Hematopoietic multipotent progenitor cell treated with erythropoietin and hydrocortisone succinate and interleukin-3 and kit ligand, for 6 days (in vitro differentiated cells): ENCODE results near the gene RBPMS2.

Experiments
- DNase-seq: peaks from one replicate; pipeline ENCODE4 v3.0.0-alpha.2; 2015

Gene RBPMS2

DNA sequence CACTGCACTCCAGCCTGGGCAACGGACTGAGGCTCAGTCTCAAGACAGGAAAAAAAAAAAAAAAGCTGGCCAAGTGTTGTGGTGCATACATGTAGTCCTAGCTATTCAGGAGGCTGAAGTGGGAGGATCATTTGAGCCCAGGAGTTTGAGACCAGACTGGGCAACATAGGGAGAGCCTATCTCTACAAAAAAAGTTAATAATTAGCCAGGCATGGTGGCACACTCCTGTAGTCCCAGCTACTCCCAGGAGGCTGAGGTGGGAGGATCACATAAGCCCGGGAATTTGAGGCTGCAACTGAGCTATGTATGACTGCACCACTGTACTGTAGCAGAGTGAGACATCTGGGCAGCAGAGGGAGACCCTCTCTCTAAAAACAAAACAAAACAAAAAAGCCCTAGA, 58.9 kb downstream of the RBPMS2 start:
- DNase-seq, result no peak

- no peak for DNase-seq
Measured at GRCh38 chr15:64713592-64713991, 61.8 kb downstream of the RBPMS2 start.

GRCh38 chr15:64712353-64712752, 63.0 kb downstream of the RBPMS2 start:
- DNase-seq, result no peak

GRCh38 chr15:64710676-64711428, 64.5 kb downstream of the RBPMS2 start:
- no peak for DNase-seq

GRCh38 chr15:64706011-64706911, 69.1 kb downstream of the RBPMS2 start:
- no peak for DNase-seq

GRCh38 chr15:64705006-64705405, 70.4 kb downstream of the RBPMS2 start:
- DNase-seq, result no peak

- no peak for DNase-seq
Measured at GRCh38 chr15:64703632-64703959, 71.8 kb downstream of the RBPMS2 start.

DNA sequence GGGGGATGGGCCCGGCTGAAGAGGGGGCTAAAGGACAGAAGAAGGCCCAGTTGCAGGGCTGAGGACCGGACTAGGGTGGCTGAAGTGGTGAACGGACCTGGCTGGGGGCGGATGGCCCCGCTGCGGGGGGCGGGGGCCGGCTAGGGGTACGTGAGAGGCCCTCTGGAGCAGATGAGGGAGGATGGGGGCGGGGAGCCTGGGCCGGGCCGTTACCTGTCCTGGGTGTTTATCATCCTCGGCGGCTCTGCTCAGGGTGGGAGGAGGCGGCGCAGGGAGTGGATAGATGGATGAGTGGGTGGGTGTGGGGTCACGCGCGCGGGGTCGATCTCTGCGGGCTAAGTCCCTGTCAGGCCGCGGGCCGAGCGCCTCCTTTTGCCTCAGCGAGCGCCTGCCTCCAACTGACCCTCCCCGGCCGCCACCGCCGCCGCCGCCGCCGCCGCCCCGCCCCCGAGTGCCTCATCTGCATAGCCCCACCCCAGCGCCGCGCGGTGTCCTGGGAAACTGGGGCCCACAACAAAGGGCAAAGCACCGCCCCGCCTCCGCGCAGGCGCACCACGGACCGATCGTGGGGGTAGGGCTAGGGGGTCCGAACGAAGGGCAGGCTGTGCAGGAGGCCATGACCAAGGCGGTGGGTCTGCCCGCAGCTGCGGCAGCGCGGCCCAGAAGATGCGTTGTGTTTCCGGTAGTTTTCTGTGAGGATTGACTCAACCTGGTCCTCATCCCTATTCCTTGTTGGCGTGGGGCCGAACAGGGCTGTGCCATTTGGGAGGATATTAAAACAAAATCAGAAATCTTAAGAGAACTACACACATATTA, 72.4 kb downstream of the RBPMS2 start:
- peak; percentile 95 for DNase-seq

- DNase-seq, result no peak
Measured at GRCh38 chr15:64701482-64702184, 73.8 kb downstream of the RBPMS2 start.

DNA sequence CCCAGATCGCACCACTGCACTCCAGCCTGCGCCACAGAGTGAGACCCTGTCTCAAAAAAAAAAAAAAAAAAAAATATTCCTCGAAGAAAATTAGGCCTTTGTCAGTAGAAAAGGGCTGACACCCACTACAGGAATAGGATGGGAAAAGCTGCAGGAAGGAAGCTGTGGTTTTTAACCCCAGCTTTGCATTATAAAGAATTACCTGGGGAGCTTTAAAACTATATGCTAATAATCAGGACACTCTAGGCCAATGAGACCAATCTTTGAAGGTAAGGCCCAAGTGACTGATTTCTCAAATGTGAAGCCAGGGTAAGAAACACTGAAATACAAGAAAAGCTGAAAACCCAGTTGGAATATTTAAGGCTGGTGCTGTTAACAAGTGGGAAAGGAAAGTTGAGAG, 74.3 kb downstream of the RBPMS2 start:
- no peak for DNase-seq

DNA sequence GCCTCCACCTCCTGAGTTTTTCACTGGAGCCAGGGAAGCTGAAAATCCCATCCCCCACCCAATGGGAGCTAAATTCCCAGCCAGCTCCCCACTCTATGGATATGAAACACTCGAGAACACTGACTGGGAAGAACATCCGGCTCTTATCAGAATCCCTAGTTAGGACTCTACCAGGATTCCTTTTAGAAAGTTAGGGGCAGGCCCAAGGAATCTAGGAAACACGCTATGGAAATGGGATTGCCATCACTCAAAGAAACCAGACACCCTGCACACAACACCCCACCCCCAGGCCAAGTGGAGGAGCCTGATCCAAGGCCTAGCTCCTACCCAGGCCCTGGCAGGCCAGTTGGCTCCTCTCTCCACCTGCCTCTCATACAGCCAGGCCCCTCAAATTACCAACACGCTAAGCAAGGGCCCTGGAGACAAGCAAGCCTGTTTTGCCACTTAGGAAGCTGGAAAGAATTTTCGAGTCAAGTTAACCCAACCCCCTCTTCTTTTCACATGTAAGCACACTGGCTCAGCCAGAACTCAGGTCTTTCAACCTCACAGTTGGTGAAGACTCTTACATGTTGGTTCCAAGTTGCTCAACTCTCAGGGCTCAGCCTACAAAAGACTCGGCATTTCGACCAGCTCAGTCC, 75.5 kb downstream of the RBPMS2 start:
- no peak for DNase-seq

GRCh38 chr15:64698823-64699222, 76.6 kb downstream of the RBPMS2 start:
- DNase-seq, result no peak

DNA sequence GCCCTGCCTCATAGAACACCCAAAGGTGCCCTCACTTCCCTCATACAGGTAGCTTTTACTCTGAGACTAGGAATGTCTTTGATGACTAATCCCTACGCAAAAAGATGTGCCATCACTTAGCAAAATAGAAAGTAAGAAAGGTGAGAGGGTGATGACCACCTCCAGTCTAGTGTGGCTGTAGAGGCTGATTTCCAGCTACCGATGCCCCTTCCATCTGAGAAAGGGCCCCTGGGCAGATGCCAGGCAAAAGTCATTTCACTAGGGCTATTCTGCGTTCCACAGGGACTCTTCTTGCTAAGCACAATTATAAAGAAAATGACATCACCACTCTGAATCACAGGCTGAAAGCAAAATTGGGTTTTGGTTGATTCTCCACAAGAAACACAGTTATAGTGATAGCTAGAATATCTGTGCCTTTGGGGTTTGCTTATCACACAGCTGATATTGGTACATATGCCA, 77.4 kb downstream of the RBPMS2 start:
- no peak for DNase-seq

DNA sequence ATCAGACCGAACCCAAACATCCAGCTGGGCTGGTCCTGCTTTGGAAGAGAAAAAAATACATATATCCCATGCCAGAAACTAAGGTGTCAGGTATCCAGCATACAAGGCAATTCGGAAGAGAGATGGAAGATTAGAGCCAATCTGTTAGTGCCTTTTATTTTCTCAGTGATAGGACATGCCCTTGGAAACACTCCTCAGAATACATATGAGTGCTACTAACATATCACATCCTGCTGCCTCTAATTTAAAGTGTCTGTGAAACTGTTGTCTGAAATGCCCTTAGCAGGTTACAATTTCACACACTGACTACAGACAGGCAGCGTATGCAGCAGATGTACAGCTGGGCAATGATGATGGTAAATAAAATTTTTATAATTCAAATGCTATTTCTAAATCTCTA, 78.9 kb downstream of the RBPMS2 start:
- DNase-seq, result no peak

DNA sequence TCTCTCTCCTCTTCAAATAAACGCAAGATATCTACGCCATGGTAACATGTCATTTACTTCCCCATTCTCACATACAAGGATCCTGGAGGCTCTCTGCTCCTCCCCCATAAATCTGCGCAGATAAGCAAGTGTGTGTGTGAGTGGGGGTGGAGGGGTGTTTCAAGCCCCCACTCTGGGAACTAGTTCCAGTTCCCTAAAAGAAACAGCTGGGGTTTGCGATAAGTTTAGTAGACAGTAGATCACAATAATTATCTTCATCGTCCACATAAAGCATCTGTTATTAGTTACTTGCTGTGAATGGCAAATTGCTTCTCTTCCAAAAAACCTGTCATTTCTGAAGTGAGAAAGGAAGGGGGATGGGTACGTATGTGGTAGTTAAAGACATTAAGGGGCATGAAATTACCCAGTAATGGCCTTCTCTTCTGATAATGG, 79.8 kb downstream of the RBPMS2 start:
- DNase-seq, result peak; percentile 96

DNA sequence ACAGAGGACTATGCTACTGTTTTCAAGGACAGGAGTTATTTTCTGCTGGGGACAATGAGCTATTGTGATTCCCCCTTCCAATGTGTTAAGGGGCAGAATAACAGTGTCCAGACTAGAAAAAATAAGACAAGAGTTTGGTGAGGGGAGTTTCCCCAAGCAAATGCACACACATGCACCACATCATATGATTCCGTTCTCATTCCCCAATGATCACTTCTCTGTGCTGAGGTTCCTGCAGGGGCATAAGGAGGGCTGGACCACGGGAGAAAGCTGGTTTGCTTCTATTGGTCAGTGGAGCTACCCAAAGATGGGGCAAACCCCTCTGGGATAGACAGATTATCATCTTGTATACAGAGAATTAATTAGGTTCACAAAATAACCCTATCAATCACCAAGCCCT, 80.6 kb downstream of the RBPMS2 start:
- no peak for DNase-seq

DNA sequence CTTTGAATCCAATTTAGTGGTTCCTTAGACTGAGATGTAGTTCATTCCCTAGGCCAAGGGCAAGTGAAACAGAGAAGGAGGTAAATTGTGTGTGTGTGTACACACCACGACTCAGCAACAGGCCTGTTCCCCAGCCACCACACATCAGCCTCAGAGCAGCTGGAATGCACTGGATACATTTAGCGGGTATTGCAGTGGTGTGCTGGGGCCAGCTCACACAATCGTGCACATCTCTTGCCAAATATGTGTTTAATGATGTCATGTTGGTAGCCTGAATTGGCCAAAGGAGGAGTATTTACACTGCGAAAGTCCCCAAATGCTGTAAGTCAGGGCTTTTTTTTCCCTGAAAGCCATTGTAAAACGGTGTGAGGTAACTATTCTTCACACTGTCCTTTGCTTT, 82.3 kb downstream of the RBPMS2 start:
- DNase-seq, result peak; percentile 25

DNA sequence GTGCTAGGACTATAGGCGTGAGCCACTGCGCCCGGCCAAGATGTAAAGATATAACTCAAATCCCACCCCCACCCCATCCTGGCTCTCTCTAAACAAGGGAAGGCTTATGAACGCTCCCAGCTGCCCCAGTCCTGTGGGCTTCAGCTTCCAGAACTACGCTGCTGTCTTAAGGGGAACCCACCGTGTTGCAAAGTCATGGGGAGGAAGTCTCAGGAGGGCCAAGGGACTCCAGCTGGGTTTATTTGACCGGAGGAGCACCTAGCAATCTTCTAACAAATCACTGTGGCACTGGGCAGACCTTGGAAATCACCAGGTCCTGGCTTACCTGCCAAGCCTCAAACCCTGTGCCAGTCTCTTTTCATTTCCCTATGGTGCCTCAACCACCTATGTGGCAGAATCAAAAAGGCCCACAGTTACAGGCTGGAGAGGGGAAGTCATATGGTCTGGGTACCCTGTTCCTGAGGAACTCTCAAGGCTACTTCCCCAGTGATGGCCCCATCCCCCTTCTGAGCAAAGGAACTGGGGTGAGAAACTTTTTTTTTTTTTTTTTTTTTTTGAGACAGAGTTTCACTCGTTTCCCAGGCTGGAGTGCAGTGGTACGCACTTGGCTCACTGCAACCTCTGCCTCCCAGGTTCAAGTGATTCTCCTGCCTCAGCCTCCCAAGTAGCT, 83.4 kb downstream of the RBPMS2 start:
- DNase-seq, result peak; percentile 33

- peak; percentile 46 for DNase-seq
Measured at GRCh38 chr15:64690578-64691296, 84.7 kb downstream of the RBPMS2 start.

DNA sequence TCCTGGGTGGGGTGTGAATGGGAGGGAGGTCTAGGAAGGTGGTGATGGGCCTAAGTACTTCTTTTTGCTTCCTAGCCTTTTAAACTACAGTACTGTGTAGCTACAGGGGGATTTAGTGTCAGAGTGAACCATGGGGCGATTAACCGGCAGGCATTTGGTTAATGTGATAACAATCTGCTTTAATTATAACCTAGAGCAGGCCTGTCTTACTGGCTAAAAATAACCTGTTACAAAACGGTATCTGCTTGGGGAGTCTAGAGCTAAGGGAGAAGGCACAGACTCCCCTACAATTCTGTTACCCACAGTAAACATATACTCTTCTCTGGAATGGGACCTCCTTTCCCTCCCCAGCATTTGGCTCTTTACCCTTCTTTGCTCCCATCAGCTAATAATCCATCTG, 85.4 kb downstream of the RBPMS2 start:
- DNase-seq, result no peak
